ENCODE results near the gene PLD5.
"Not testable (repeated sequence)": the region's sequence is repeated elsewhere in the genome, so short reads cannot be mapped to it uniquely, and the experiment has no call there.

PLD5 gene

DNA sequence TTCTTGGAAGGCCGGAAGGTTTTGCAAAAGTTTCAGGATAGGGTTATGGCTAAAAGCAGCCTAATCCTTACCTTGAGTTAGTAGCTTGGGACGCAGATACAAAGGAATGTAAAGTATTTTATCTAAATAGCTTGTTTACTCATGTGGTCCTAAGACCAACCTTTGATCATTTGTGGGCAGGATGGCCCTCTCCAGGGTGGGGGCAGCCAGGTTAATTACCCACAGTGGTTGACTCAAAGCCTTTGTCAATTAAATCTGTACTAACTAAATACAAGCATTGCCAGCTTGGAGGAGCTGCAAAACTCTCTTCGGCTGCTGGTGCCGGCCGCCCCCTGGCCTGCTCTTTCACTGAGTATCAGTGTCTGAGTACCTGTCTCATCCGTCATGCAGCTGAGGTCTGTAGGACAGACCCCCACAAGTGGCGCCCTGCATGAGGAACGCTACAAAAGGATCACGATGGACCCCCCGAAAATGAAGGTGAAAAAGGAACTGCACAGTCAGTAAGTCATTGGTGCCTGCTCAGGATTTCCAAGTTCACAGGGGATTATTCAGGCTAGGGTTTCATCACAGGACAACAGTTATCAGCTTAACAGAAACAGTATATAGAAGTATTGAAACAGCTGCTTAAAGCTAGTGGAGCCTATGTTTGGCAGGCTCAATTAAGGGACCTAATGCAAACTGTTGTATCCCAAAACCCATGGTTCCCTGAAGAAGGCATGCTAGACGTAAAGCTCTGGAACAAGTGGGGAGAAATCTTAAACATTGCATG lies 313.1 kb downstream of the PLD5 start:
- no peak overlapping the region for H3K4me3 ChIP-seq (ENCODE audit: control insufficient read depth, low read depth, low read length)
- DNase-seq (ENCODE audit: low read depth): no peak
- TF ChIP-seq, protein P1, sequence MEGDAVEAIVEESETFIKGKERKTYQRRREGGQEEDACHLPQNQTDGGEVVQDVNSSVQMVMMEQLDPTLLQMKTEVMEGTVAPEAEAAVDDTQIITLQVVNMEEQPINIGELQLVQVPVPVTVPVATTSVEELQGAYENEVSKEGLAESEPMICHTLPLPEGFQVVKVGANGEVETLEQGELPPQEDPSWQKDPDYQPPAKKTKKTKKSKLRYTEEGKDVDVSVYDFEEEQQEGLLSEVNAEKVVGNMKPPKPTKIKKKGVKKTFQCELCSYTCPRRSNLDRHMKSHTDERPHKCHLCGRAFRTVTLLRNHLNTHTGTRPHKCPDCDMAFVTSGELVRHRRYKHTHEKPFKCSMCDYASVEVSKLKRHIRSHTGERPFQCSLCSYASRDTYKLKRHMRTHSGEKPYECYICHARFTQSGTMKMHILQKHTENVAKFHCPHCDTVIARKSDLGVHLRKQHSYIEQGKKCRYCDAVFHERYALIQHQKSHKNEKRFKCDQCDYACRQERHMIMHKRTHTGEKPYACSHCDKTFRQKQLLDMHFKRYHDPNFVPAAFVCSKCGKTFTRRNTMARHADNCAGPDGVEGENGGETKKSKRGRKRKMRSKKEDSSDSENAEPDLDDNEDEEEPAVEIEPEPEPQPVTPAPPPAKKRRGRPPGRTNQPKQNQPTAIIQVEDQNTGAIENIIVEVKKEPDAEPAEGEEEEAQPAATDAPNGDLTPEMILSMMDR (conservative IDR thresholded peaks at IDR 0.05; ENCODE audit: control insufficient read depth, insufficient read depth, low read depth, low read length): no peak

DNA sequence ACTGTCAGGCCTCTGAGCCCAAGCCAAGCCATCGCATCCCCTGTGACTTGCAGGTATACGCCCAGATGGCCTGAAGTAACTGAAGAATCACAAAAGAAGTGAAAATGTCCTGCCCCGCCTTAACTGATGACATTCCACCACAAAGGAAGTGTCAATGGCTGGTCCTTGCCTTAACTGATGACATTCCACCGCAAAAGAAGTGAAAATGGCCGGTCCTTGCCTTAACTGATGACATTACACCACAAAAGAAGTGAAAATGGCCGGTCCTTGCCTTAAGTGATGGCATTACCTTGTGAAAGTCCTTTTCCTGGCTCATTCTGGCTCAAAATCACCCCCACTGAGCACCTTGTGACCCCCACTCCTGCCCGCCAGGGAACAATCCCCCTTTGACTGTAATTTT lies 314.2 kb downstream of the PLD5 start:
- DNase-seq (ENCODE audit: low read depth); H3K4me3 ChIP-seq (ENCODE audit: control insufficient read depth, low read depth, low read length): not testable (repeated sequence)

DNA sequence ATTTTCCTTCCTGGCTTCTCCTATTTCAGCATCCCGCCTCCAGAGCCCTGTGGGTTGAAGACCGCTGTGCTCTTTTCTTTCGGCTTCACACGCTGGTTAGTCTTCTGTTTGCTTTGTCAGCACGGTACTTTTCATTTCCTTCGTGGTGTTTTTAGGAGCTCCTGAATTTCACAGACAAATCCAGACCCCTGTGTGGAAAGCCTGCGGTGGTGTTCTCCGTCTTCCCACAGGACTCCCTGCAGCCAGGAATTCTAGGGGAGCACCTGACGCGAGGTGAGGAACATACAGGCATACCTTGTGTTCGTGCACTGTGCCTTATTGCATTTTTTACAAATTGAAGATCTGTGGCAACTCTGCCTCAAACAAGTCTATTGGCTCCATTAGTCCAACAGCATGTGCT lies 315.4 kb downstream of the PLD5 start:
- TF ChIP-seq, protein P1 (conservative IDR thresholded peaks at IDR 0.05; ENCODE audit: control insufficient read depth, insufficient read depth, low read depth, low read length): no peak
- H3K4me3 ChIP-seq (ENCODE audit: control insufficient read depth, low read depth, low read length): no peak overlapping the region
- DNase-seq (ENCODE audit: low read depth): no peak

DNA sequence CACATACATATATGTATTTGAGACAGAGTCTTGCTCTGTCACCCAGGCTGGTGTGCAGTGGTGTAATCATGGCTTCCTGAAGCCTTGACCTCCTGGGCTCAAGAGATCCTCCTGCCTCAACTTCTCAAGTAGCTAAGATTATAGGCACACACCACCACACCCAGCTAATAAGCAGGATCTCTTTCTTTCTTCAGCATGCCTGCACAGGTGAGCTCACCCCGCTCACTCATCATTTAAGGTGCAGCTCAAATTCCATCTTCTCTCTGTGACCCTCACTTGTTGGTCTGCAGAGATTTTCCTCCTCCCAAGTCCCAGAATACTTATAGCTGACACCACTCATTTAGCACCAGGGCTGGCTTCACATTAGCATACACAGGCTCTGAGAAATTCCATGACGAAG lies 316.5 kb downstream of the PLD5 start:
- no peak for DNase-seq (ENCODE audit: low read depth)
- H3K4me3 ChIP-seq (ENCODE audit: control insufficient read depth, low read depth, low read length): no peak overlapping the region
- TF ChIP-seq, protein P1 (conservative IDR thresholded peaks at IDR 0.05; ENCODE audit: control insufficient read depth, insufficient read depth, low read depth, low read length): no peak

DNA sequence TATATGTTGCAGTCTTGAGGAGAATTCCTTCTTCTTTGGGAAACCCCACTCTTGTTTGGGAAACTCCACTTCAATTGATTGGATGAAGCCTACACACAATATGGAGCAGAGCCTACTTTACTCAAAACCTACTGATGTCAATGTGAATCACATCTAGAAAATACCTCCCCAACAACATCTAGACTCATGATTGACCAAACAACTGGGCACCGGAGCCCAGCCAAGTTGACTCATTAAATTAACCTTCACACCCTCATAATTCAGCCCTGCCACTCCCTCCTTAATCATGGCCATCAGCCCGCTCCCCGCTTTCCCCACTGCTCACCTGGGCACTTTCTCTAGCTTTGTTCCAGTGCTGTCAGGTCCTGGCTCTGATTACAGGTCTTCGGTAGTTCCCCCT lies 317.5 kb downstream of the PLD5 start:
- TF ChIP-seq, protein P1 (conservative IDR thresholded peaks at IDR 0.05; ENCODE audit: control insufficient read depth, insufficient read depth, low read depth, low read length): no peak

DNA sequence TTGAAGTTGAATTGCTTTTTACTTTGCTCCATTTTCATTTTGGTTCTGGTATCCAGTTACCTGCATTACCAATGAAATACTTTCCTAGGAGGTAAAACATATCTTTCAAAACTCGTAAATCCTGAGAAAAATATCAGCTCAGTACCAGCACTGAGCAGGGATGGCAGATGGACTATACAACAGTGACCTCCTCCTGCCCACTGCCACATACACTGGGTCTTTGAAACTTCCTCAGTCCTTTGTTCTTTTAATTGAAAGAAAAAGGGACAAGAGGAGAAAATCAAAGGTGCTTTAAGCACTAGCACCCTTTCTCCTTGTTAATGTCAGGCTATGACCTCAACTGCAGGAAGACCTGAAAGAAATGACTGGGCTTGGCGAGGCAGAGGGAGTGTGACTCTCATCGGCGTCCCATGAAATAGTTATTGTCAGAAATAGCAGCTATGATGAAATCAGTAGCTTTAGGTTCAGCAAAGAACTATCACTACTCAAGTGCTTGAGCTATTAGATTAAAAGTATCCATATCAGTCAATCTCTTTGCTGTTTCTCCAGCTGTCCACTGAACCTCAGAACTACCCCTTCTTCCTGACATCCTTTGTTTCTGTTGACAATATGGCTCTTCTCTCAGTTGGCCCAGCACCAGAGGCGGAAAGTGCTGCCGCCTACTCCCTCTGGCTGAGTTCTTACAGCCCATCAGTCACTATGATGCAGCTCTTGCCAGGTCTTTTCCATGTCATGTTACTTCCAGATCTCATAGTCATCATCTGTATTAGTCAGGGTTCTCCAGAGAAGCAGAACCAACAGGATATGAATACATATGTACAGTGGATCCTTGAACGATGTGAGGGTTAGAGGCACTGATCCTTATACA lies 318.6 kb downstream of the PLD5 start:
- DNase-seq (ENCODE audit: low read depth): peak; percentile 94
- TF ChIP-seq, protein P1 (conservative IDR thresholded peaks at IDR 0.05; ENCODE audit: control insufficient read depth, insufficient read depth, low read depth, low read length): no peak
- H3K4me3 ChIP-seq (ENCODE audit: control insufficient read depth, low read depth, low read length): no peak overlapping the region

More for the DNA sequence above, 317.5 kb downstream of the PLD5 start:
- H3K4me3 ChIP-seq (ENCODE audit: control insufficient read depth, low read depth, low read length): no peak overlapping the region
- peak; percentile 64 for DNase-seq (ENCODE audit: low read depth)

DNA sequence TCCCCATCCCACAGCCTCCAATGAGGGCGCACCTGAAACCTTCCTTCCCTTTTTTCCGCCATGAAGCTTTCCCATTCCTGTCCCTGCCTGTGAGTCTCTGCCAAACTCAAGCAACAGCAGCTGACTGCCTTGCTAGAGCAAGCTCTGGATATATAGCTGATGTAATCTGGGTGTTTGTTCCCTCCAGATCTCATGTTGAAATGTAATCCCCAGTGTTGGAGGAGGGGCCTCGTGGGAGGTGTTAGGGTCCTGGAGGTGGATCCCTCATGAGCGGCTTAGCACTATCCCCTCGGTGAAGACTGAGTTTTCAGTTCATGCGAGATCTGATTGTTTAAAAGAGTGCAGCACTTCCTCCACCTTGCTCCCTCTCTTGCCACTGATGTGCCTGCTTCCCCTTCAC lies 321.2 kb downstream of the PLD5 start:
- H3K4me3 ChIP-seq (ENCODE audit: control insufficient read depth, low read depth, low read length): no peak overlapping the region
- DNase-seq (ENCODE audit: low read depth): no peak
- TF ChIP-seq, protein P1 (conservative IDR thresholded peaks at IDR 0.05; ENCODE audit: control insufficient read depth, insufficient read depth, low read depth, low read length): no peak

All from fibroblast of mammary gland (primary cell).